GM12891 (cell line): ENCODE measurements around the gene SEBOX.
A peak's percentile ranks its signal among the peaks of the same experiment; 100 is the strongest.

ENCODE experiments used
- DNase-seq: peaks from one replicate; pipeline ENCODE4 v3.0.0; 2011; ENCODE audit warnings: low spot score; ENCODE audit not compliant: insufficient read length
- FAIRE-seq: peaks from 2 replicates; lab custom pipeline; 2011; peaks lifted over from hg19 to GRCh38; lab: Jason Lieb, UNC
- PAX5 ChIP-seq: IDR thresholded peaks from 2 replicates; pipeline ENCODE4 v1.6.1; 2011; ENCODE audit warnings: low read length, moderate library complexity, mild to moderate bottlenecking; ENCODE audit not compliant: insufficient read depth, severe bottlenecking
- POLR2A ChIP-seq: IDR thresholded peaks from 2 replicates; pipeline ENCODE4 v1.6.1; 2011; ENCODE audit warnings: low read depth, low read length, control low read depth
- POLR2AphosphoS5 ChIP-seq: IDR thresholded peaks from 2 replicates; pipeline ENCODE4 v1.6.1; 2011; ENCODE audit warnings: low read depth, low read length, control low read depth
- POU2F2 ChIP-seq: IDR thresholded peaks from 2 replicates; pipeline ENCODE4 v1.6.1; 2011; ENCODE audit warnings: low read depth, mild to moderate bottlenecking, control low read depth, low read length, moderate library complexity
- SPI1 ChIP-seq: IDR thresholded peaks from 2 replicates; pipeline ENCODE4 v1.6.1; 2011; ENCODE audit warnings: low read depth, low read length, control low read depth
- TAF1 ChIP-seq: IDR thresholded peaks from 2 replicates; pipeline ENCODE4 v1.6.1; 2011; ENCODE audit warnings: low read depth, low read length, control low read depth

SEBOX gene

GRCh38 chr17:28348979-28349378 lies 16.0 kb downstream of the SEBOX start:
- TF ChIP-seq PAX5 (no peak), POLR2AphosphoS5 (no peak), SPI1 (no peak), POU2F2 (no peak), POLR2A (no peak), TAF1 (no peak)
- no peak for DNase-seq
- FAIRE-seq = no peak

DNA sequence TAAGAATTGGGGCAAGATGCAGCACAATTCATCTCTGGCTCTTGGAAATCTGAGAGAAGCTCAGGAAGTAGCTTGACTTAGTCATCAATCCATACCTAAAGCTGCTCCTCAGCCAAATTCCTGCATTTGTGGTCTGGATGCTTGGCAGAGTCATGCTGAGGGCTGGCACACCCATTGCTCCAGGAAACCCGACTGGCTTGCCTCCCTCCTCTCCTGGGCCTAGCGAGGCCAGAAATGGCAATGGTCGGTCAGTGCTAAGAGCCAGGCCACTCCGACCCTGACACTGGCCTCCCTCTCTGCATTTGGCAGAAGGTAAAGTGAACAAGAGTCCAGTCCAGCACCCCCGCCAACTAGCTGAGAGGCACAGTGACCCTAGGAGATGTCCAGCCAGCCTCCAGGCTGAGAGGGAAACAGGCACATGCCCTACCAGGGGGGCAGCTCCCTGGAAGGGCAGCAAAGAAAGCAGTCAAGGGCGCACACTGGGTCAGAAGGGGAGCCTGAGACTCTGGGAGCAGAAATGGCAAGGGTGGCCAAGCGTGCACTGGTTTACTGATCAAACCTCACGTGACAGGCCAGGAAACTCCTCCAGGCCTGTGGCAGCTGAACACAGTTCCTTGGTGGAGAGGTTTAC lies 17.6 kb downstream of the SEBOX start:
- DNase-seq = no peak
- TF ChIP-seq POLR2AphosphoS5 = 0 out of 2 replicates have a peak, but pooled peaks have one; percentile 35
- TF ChIP-seq POLR2A = no peak
- no peak for FAIRE-seq

DNA sequence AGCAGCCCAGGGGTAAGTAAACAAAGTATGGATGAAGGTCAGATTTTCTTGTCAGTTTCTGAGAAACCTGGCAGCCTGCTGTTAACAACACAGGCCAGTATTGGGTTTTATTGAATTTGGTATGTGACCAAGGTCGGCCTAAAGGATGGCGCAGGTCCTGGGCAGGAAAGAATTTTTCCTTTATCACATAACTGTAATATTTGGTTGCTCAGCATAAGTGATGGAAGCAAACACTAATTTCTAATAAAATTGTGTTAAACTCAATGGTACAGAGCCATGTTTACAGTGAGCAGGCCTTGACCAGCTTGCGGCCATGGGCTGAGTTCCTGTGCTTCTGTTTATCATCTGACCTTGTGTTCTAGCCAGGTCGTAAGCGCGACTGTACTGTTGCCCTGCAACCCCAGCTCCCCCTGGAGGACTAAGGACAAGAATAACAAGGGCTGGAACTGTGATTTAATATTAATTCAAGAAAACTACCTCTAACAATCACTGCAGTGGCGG lies 18.2 kb downstream of the SEBOX start:
- FAIRE-seq (no peak), DNase-seq (no peak)
- no peak for TF ChIP-seq PAX5

- FAIRE-seq (no peak), DNase-seq (no peak)
- TF ChIP-seq POU2F2 (no peak), PAX5 (no peak), SPI1 (no peak), POLR2AphosphoS5 (no peak), TAF1 (no peak), POLR2A (no peak)
Measured at GRCh38 chr17:28346199-28346580, 18.8 kb downstream of the SEBOX start.

GRCh38 chr17:28345419-28346198 lies 19.4 kb downstream of the SEBOX start:
- TF ChIP-seq POLR2AphosphoS5 (no peak), PAX5 (no peak), TAF1 (no peak), SPI1 (no peak)
- FAIRE-seq = no peak

GRCh38 chr17:28344435-28344901 lies 20.5 kb downstream of the SEBOX start:
- DNase-seq = no peak
- no peak for FAIRE-seq
- TF ChIP-seq POLR2AphosphoS5 = no peak
- no peak for TF ChIP-seq PAX5
- TF ChIP-seq SPI1 = no peak
- TF ChIP-seq POU2F2 = no peak
- no peak for TF ChIP-seq TAF1
- TF ChIP-seq POLR2A = no peak

More at GRCh38 chr17:28345419-28346198, 19.4 kb downstream of the SEBOX start:
- DNase-seq = no peak

DNA sequence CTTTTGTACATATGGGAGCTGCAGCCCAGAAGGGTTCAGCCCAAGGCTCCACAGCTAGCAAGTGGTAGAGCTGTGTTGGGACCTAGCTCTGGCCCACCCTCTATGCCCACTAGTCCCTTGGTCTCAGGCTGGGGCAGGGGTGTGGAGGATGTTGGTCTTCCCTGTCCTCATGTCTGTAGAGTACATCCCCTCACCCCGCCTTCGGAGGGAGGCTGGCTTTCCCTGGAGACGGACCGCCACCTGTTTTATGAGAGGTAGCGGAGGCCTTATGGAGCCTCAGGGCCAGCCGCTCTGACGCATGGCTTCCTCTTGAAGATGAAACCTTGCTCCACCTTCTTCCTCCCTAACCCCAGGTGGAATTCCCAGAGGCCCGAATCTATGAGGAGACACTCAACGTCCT lies 21.0 kb downstream of the SEBOX start:
- DNase-seq = no peak
- FAIRE-seq = no peak
- TF ChIP-seq POU2F2 (no peak), POLR2AphosphoS5 (no peak), POLR2A (no peak), TAF1 (no peak), PAX5 (no peak), SPI1 (no peak)

GRCh38 chr17:28343491-28343932 lies 21.5 kb downstream of the SEBOX start:
- no peak for DNase-seq
- TF ChIP-seq POU2F2 (no peak), SPI1 (no peak), PAX5 (no peak), POLR2A (no peak), POLR2AphosphoS5 (no peak), TAF1 (no peak)
- FAIRE-seq = no peak

- TF ChIP-seq POLR2A (no peak), TAF1 (no peak), POU2F2 (no peak), POLR2AphosphoS5 (no peak), SPI1 (no peak), PAX5 (no peak)
- DNase-seq (no peak), FAIRE-seq (no peak)
Measured at GRCh38 chr17:28342313-28342712, 22.7 kb downstream of the SEBOX start.
